ENCODE data around the gene ELK1.

ELK1 gene

GRCh38 chrX:47587906-47588735 lies 62.2 kb downstream of the ELK1 start:
- H2BK15ac ChIP-seq (ENCODE audit: low read length) = no peak overlapping the region
- no peak overlapping the region for H3K27ac ChIP-seq (replicated peaks; ENCODE audit: low read length)
- H3K9me3 ChIP-seq (replicated peaks in 1 of 2; ENCODE audit: control insufficient read depth in 2 of 2, insufficient read depth in 1 of 2, low read depth in 1 of 2, low read length in 2 of 2) = no peaks in the 10 kb centered on the region
- no peak overlapping the region for H2AFZ ChIP-seq (ENCODE audit: low read length)
- H3K4me1 ChIP-seq (ENCODE audit: control insufficient read depth in 2 of 2, insufficient read depth in 1 of 2, low read depth in 1 of 2, low read length in 2 of 2) = no peaks in the 10 kb centered on the region
- H3K14ac ChIP-seq (ENCODE audit: low read length) = no peak overlapping the region
- H4K8ac ChIP-seq (ENCODE audit: low read depth, low read length) = no peak overlapping the region
- no peak overlapping the region for H3K9ac ChIP-seq (ENCODE audit: low read depth, low read length, poor library complexity)
- no peak overlapping the region for H2BK120ac ChIP-seq (ENCODE audit: low read depth, low read length)
- DNase-seq (ENCODE audit: low spot score) = no peak
- H3K36me3 ChIP-seq (replicated peaks in 1 of 2; ENCODE audit: control insufficient read depth in 2 of 2, insufficient read depth in 2 of 2, low read length in 2 of 2) = peaks cover 0 to 18% of the 10 kb centered on the region in 2 donors
- H2BK5ac ChIP-seq (ENCODE audit: low read length) = no peak overlapping the region
- H3K27me3 ChIP-seq (ENCODE audit: control insufficient read depth in 3 of 3, insufficient read depth in 3 of 3, low read depth in 1 of 3, low read length in 3 of 3) = peaks cover 0 to 3% (median 0%) of the 10 kb centered on the region in 3 experiments
- no peak overlapping the region for H2AK5ac ChIP-seq (ENCODE audit: low read depth, low read length)
- H3K18ac ChIP-seq (ENCODE audit: low read length) = no peak overlapping the region
- no peak overlapping the region for H3K4me3 ChIP-seq (ENCODE audit: low read length in 2 of 2)
- H3K4ac ChIP-seq (ENCODE audit: low read length) = no peak overlapping the region
- H3K79me1 ChIP-seq (ENCODE audit: low read depth, low read length) = no peaks in the 10 kb centered on the region
- H2BK12ac ChIP-seq (ENCODE audit: low read length) = no peak overlapping the region
- no peak overlapping the region for H3K23ac ChIP-seq (ENCODE audit: low read depth, low read length, poor library complexity)
- no peak overlapping the region for H4K91ac ChIP-seq (ENCODE audit: low read depth, low read length, poor library complexity)
- no CpG with 5 or more reads among the region's 16 CpGs for WGBS, 2 donors (ENCODE audit: extremely low coverage in 2 of 2, insufficient read length in 2 of 2, insufficient replicate concordance in 1 of 2)
- no peak overlapping the region for H3K4me2 ChIP-seq (ENCODE audit: insufficient read depth, low read length, poor library complexity, severe bottlenecking)

- Histone ChIP-seq H4K8ac (ENCODE audit: low read depth, low read length) (no peak overlapping the region), H3K14ac (ENCODE audit: low read length) (no peak overlapping the region), H2BK120ac (ENCODE audit: low read depth, low read length) (no peak overlapping the region), H3K18ac (ENCODE audit: low read length) (no peak overlapping the region), H3K9ac (ENCODE audit: low read depth, low read length, poor library complexity) (no peak overlapping the region), H4K91ac (ENCODE audit: low read depth, low read length, poor library complexity) (no peak overlapping the region), H2AFZ (ENCODE audit: low read length) (no peak overlapping the region), H2AK5ac (ENCODE audit: low read depth, low read length) (no peak overlapping the region), H3K27ac (replicated peaks; ENCODE audit: low read length) (no peak overlapping the region), H3K23ac (ENCODE audit: low read depth, low read length, poor library complexity) (no peak overlapping the region), H2BK5ac (ENCODE audit: low read length) (no peak overlapping the region), H3K4me3 (ENCODE audit: low read length in 2 of 2) (no peak overlapping the region), H3K79me1 (ENCODE audit: low read depth, low read length) (no peaks in the 10 kb centered on the region), H3K4ac (ENCODE audit: low read length) (no peak overlapping the region), H3K4me2 (ENCODE audit: insufficient read depth, low read length, poor library complexity, severe bottlenecking) (no peak overlapping the region), H2BK12ac (ENCODE audit: low read length) (no peak overlapping the region), H3K27me3 (ENCODE audit: control insufficient read depth in 3 of 3, insufficient read depth in 3 of 3, low read depth in 1 of 3, low read length in 3 of 3) (peaks cover 0 to 3% (median 0%) of the 10 kb centered on the region in 3 experiments), H3K36me3 (replicated peaks in 1 of 2; ENCODE audit: control insufficient read depth in 2 of 2, insufficient read depth in 2 of 2, low read length in 2 of 2) (peaks cover 0 to 18% of the 10 kb centered on the region in 2 donors), H3K4me1 (ENCODE audit: control insufficient read depth in 2 of 2, insufficient read depth in 1 of 2, low read depth in 1 of 2, low read length in 2 of 2) (no peaks in the 10 kb centered on the region), H3K9me3 (replicated peaks in 1 of 2; ENCODE audit: control insufficient read depth in 2 of 2, insufficient read depth in 1 of 2, low read depth in 1 of 2, low read length in 2 of 2) (no peaks in the 10 kb centered on the region), H2BK15ac (ENCODE audit: low read length) (no peak overlapping the region)
- DNase-seq (ENCODE audit: low spot score) = no peak
- WGBS, 2 donors (ENCODE audit: extremely low coverage in 2 of 2, insufficient read length in 2 of 2, insufficient replicate concordance in 1 of 2) = no CpG with 5 or more reads among the region's 4 CpGs
These were observed 63.1 kb downstream of the ELK1 start for GRCh38 chrX:47587091-47587891.

- Histone ChIP-seq H2BK12ac (ENCODE audit: low read length) (no peak overlapping the region), H2AK5ac (ENCODE audit: low read depth, low read length) (no peak overlapping the region), H3K18ac (ENCODE audit: low read length) (no peak overlapping the region), H2AFZ (ENCODE audit: low read length) (no peak overlapping the region), H4K91ac (ENCODE audit: low read depth, low read length, poor library complexity) (no peak overlapping the region), H3K27me3 (ENCODE audit: control insufficient read depth in 3 of 3, insufficient read depth in 3 of 3, low read depth in 1 of 3, low read length in 3 of 3) (peaks cover 0 to 3% (median 0%) of the 10 kb centered on the region in 3 experiments), H3K9me3 (replicated peaks in 1 of 2; ENCODE audit: control insufficient read depth in 2 of 2, insufficient read depth in 1 of 2, low read depth in 1 of 2, low read length in 2 of 2) (no peaks in the 10 kb centered on the region), H3K79me1 (ENCODE audit: low read depth, low read length) (no peaks in the 10 kb centered on the region), H2BK120ac (ENCODE audit: low read depth, low read length) (no peak overlapping the region), H4K8ac (ENCODE audit: low read depth, low read length) (no peak overlapping the region), H3K14ac (ENCODE audit: low read length) (no peak overlapping the region), H3K27ac (replicated peaks; ENCODE audit: low read length) (no peak overlapping the region), H3K36me3 (replicated peaks in 1 of 2; ENCODE audit: control insufficient read depth in 2 of 2, insufficient read depth in 2 of 2, low read length in 2 of 2) (peaks cover 0 to 18% of the 10 kb centered on the region in 2 donors), H3K4ac (ENCODE audit: low read length) (no peak overlapping the region), H3K4me1 (ENCODE audit: control insufficient read depth in 2 of 2, insufficient read depth in 1 of 2, low read depth in 1 of 2, low read length in 2 of 2) (no peaks in the 10 kb centered on the region), H3K4me2 (ENCODE audit: insufficient read depth, low read length, poor library complexity, severe bottlenecking) (no peak overlapping the region), H2BK15ac (ENCODE audit: low read length) (no peak overlapping the region), H2BK5ac (ENCODE audit: low read length) (no peak overlapping the region), H3K4me3 (ENCODE audit: low read length in 2 of 2) (no peak overlapping the region), H3K9ac (ENCODE audit: low read depth, low read length, poor library complexity) (no peak overlapping the region), H3K23ac (ENCODE audit: low read depth, low read length, poor library complexity) (no peak overlapping the region)
- DNase-seq (ENCODE audit: low spot score) = no peak
- WGBS, 2 donors (ENCODE audit: extremely low coverage in 2 of 2, insufficient read length in 2 of 2, insufficient replicate concordance in 1 of 2) = no CpG with 5 or more reads among the region's 11 CpGs
These were observed 64.1 kb downstream of the ELK1 start for GRCh38 chrX:47586043-47586787.
